Measurements from ENCODE around the gene MNT. TPM values are rescaled to one million over a fixed set of nuclear protein-coding genes. Genes with fewer than 3 reads are reported as not detected.

MNT gene
- total RNA-seq, 1 experiment from 2014 or later = 3.2 TPM

GRCh38 chr17:2416010-2416734, 15.3 kb upstream of the MNT start:
- DNase-seq (ENCODE audit: low read depth) = peak; percentile 77

GRCh38 chr17:2415081-2415480, 14.2 kb upstream of the MNT start:
- no peak for DNase-seq (ENCODE audit: low read depth)

GRCh38 chr17:2414446-2415064, 13.7 kb upstream of the MNT start:
- no peak for DNase-seq (ENCODE audit: low read depth)

GRCh38 chr17:2412561-2413021, 11.7 kb upstream of the MNT start:
- DNase-seq (ENCODE audit: low read depth) = peak; percentile 17

- no peak for DNase-seq (ENCODE audit: low read depth)
Observed at GRCh38 chr17:2410951-2411350, 10.1 kb upstream of the MNT start.

GRCh38 chr17:2406903-2407790, 6.3 kb upstream of the MNT start:
- DNase-seq (ENCODE audit: low read depth) = peak; percentile 98

GRCh38 chr17:2406271-2406902, 5.5 kb upstream of the MNT start:
- peak; percentile 25 for DNase-seq (ENCODE audit: low read depth)

GRCh38 chr17:2405247-2405926, 4.5 kb upstream of the MNT start:
- DNase-seq (ENCODE audit: low read depth) = peak; percentile 86

- no peak for DNase-seq (ENCODE audit: low read depth)
Observed at GRCh38 chr17:2403044-2403443, 2.2 kb upstream of the MNT start.

- DNase-seq (ENCODE audit: low read depth) = no peak
Observed at GRCh38 chr17:2402544-2402943, 1.7 kb upstream of the MNT start.

GRCh38 chr17:2401426-2402221, 764 bp upstream of the MNT start:
- DNase-seq (ENCODE audit: low read depth) = peak; percentile 98

GRCh38 chr17:2400474-2400866, 390 bp downstream of the MNT start:
- peak; percentile 63 for DNase-seq (ENCODE audit: low read depth)

GRCh38 chr17:2399572-2400473, 1.0 kb downstream of the MNT start:
- peak; percentile 93 for DNase-seq (ENCODE audit: low read depth)

- peak; percentile 82 for DNase-seq (ENCODE audit: low read depth)
Observed at GRCh38 chr17:2398655-2399571, 1.9 kb downstream of the MNT start.

GRCh38 chr17:2398182-2398581, 2.7 kb downstream of the MNT start:
- DNase-seq (ENCODE audit: low read depth) = no peak

- DNase-seq (ENCODE audit: low read depth) = no peak
Observed at GRCh38 chr17:2397247-2398171, 3.4 kb downstream of the MNT start.

GRCh38 chr17:2396568-2397246, 4.2 kb downstream of the MNT start:
- peak; percentile 98 for DNase-seq (ENCODE audit: low read depth)

Data from M059J (cell line).